Stimulated activated CD8-positive, alpha-beta memory T cell treated with anti-CD3 and anti-CD28 coated beads, Interleukin-15, amount 100 ng/mL, for 4 hours (primary cell): Measurements from ENCODE around the gene PGBD1.
"Not testable (repeated sequence)": the region's sequence is repeated elsewhere in the genome, so short reads cannot be mapped to it uniquely, and the experiment has no call there.

Source experiments
- DNase-seq, 2 donors: peaks; one replicate each; pipeline ENCODE4 v3.0.0-alpha.2; 2020; ENCODE audit warnings: low read depth in 2 of 2

Gene PGBD1

GRCh38 chr6:28269492-28269891 lies 11.9 kb upstream of the PGBD1 start:
- DNase-seq, result no peak

- DNase-seq, result no peak
Observed at GRCh38 chr6:28274888-28275287, 6.5 kb upstream of the PGBD1 start.

- no peak for DNase-seq
Observed at GRCh38 chr6:28277746-28278145, 3.6 kb upstream of the PGBD1 start.

GRCh38 chr6:28280595-28281287 lies 631 bp upstream of the PGBD1 start:
- no peak for DNase-seq

GRCh38 chr6:28282926-28283325 lies 1.6 kb downstream of the PGBD1 start:
- DNase-seq, result no peak

GRCh38 chr6:28291573-28291972 lies 10.2 kb downstream of the PGBD1 start:
- DNase-seq, result no peak

- no peak for DNase-seq
Observed at GRCh38 chr6:28295326-28295725, 14.0 kb downstream of the PGBD1 start.

- DNase-seq, result no peak
Observed at GRCh38 chr6:28296520-28297060, 15.2 kb downstream of the PGBD1 start.

GRCh38 chr6:28303570-28303969 lies 22.2 kb downstream of the PGBD1 start:
- no peak for DNase-seq

- not testable (repeated sequence) for DNase-seq
Observed at GRCh38 chr6:28306363-28306762, 25.0 kb downstream of the PGBD1 start.

GRCh38 chr6:28311139-28311823 lies 29.9 kb downstream of the PGBD1 start:
- DNase-seq, result no peak

GRCh38 chr6:28312939-28313338 lies 31.6 kb downstream of the PGBD1 start:
- no peak for DNase-seq

GRCh38 chr6:28315628-28316027 lies 34.3 kb downstream of the PGBD1 start:
- no peak for DNase-seq

- not testable (repeated sequence) for DNase-seq
Observed at GRCh38 chr6:28317866-28318265, 36.5 kb downstream of the PGBD1 start.

- DNase-seq, result no peak
Observed at GRCh38 chr6:28322661-28323060, 41.3 kb downstream of the PGBD1 start.

- DNase-seq, result no peak
Observed at GRCh38 chr6:28323813-28324424, 42.5 kb downstream of the PGBD1 start.

GRCh38 chr6:28326371-28326948 lies 45.1 kb downstream of the PGBD1 start:
- no peak for DNase-seq

GRCh38 chr6:28330041-28330440 lies 48.7 kb downstream of the PGBD1 start:
- DNase-seq, result no peak

GRCh38 chr6:28333047-28333446 lies 51.7 kb downstream of the PGBD1 start:
- DNase-seq, result no peak

- DNase-seq, result no peak
Observed at GRCh38 chr6:28333599-28334018, 52.2 kb downstream of the PGBD1 start.

- no peak for DNase-seq
Observed at GRCh38 chr6:28334286-28335039, 53.1 kb downstream of the PGBD1 start.
